Natural killer cell (primary cell): ENCODE measurements around the gene GNGT1. TPM values are rescaled to one million over a fixed set of nuclear protein-coding genes. Genes with fewer than 3 reads are reported as not detected.

ENCODE experiments used
- ATAC-seq, 3 donors: fragments of 150-1000 bp in 2 of 3; fragments of 200-7000 bp in 1 of 3; cut with Tn5 transposase; 1 replicate in 1 of 3; 2 replicates in 2 of 3; pipeline ENCODE4 v1.10.0; 2021; ENCODE audit warnings: mild to moderate bottlenecking in 2 of 3, moderate library complexity in 2 of 3
- DNase-seq, 2 donors: peaks; one replicate each; pipeline versions ENCODE4 v3.0.0 to v3.0.0-alpha.2; 2013 to 2021; ENCODE audit warnings: mixed read lengths in 1 of 2
- H3K27ac ChIP-seq: one replicate; pipeline ENCODE4 v1.5.1; 2013; ENCODE audit warnings: mild to moderate bottlenecking, low read length
- H3K27me3 ChIP-seq: one replicate; pipeline ENCODE4 v1.6.1; 2013; ENCODE audit warnings: low read length; ENCODE audit not compliant: control insufficient read depth, insufficient read depth
- H3K36me3 ChIP-seq: one replicate; pipeline ENCODE4 v1.6.1; 2013; ENCODE audit warnings: low read length; ENCODE audit not compliant: control insufficient read depth, insufficient read depth
- H3K4me1 ChIP-seq: one replicate; pipeline ENCODE4 v1.6.1; 2013; ENCODE audit warnings: low read length; ENCODE audit not compliant: control insufficient read depth, insufficient read depth
- H3K4me3 ChIP-seq: one replicate; pipeline ENCODE4 v1.5.1; 2013; ENCODE audit warnings: low read length
- H3K9me3 ChIP-seq: one replicate; pipeline ENCODE4 v1.6.1; 2013; ENCODE audit warnings: low read length; ENCODE audit not compliant: control insufficient read depth, insufficient read depth
- H3K27ac Mint-ChIP-seq, 2 donors: one replicate each; pipeline ENCODE4 v1.8.0; 2022; ENCODE audit warnings: mild to moderate bottlenecking in 2 of 2, mixed read lengths in 2 of 2, moderate library complexity in 1 of 2
- H3K27me3 Mint-ChIP-seq, 2 donors: one replicate each; pipeline ENCODE4 v1.8.0; 2022; ENCODE audit warnings: low read depth in 2 of 2, mixed read lengths in 2 of 2
- H3K36me3 Mint-ChIP-seq: one replicate; pipeline ENCODE4 v1.8.0; 2022; ENCODE audit warnings: mixed read lengths
- H3K4me1 Mint-ChIP-seq, 2 donors: one replicate each; pipeline ENCODE4 v1.8.0; 2022; ENCODE audit warnings: mixed read lengths in 2 of 2
- H3K4me3 Mint-ChIP-seq: one replicate; pipeline ENCODE4 v1.8.0; 2022; ENCODE audit warnings: mild to moderate bottlenecking, moderate library complexity, mixed read lengths
- H3K9me3 Mint-ChIP-seq, 2 donors: one replicate each; pipeline ENCODE4 v1.8.0; 2022; ENCODE audit warnings: mixed read lengths in 2 of 2
- CTCF ChIP-seq: fragments of 200-600 bp; IDR thresholded peaks from one replicate; pipeline ENCODE4 v1.8.0; 2022; ENCODE audit warnings: antibody characterized with exemption
- WGBS: methylation state at CpG from one replicate; pipeline ENCODE4 v1.1.7; 2013; ENCODE audit warnings: missing lambda C conversion rate; ENCODE audit not compliant: insufficient coverage; 5-methylcytosine and 5-hydroxymethylcytosine counted together
- intact Hi-C: fragments of 100-400 bp; cut with micrococcal nuclease; formaldehyde crosslinking; loops from one replicate; pipeline ENCODE4 v1.14.2; 2022
- total RNA-seq, 4 donors: library from RNA; stranded (reverse); fragments of 120-200 nt in 1 of 4; gene quantifications; one replicate each; pipeline versions ENCODE4 v1.2.3 to v1.2.4, GENCODE V29; 2013 to 2022

Gene GNGT1
- total RNA-seq, 3 donors from 2014 or later (not counting 1 experiment from before 2014, with no cell fraction given), result not detected

- Mint-ChIP-seq H3K9me3 (peaks cover 0 to 2% of the 10 kb centered on the region in 2 donors), H3K4me3 (no peak overlapping the region), H3K27me3 (peaks cover 8 to 12% of the 10 kb centered on the region in 2 donors), H3K4me1 (peaks cover 0 to 6% of the 10 kb centered on the region in 2 donors), H3K27ac (no peak overlapping the region), H3K36me3 (no peaks in the 10 kb centered on the region)
- intact Hi-C loops, result no loop called here
- Histone ChIP-seq H3K9me3 (no peaks in the 10 kb centered on the region), H3K27me3 (no peaks in the 10 kb centered on the region), H3K4me3 (no peak overlapping the region), H3K36me3 (no peaks in the 10 kb centered on the region), H3K27ac (no peak overlapping the region), H3K4me1 (no peaks in the 10 kb centered on the region)
- ATAC-seq, result no peak
- no peak for TF ChIP-seq CTCF
- no peak for DNase-seq
Observed at GRCh38 chr7:93879356-93879755, 27.0 kb upstream of the GNGT1 start.

- no peak for TF ChIP-seq CTCF
- Histone ChIP-seq H3K36me3 (no peaks in the 10 kb centered on the region), H3K27ac (no peak overlapping the region), H3K9me3 (no peaks in the 10 kb centered on the region), H3K4me3 (no peak overlapping the region), H3K4me1 (no peaks in the 10 kb centered on the region), H3K27me3 (peaks cover 3% of the 10 kb centered on the region)
- no peak overlapping the region for H3K27ac Mint-ChIP-seq
- peaks cover 0 to 2% of the 10 kb centered on the region in 2 donors for H3K9me3 Mint-ChIP-seq
- H3K4me3 Mint-ChIP-seq, result no peak overlapping the region
- no peak for DNase-seq
- no peak for ATAC-seq
- intact Hi-C loops, result no loop called here
- no peaks in the 10 kb centered on the region for H3K36me3 Mint-ChIP-seq
- H3K4me1 Mint-ChIP-seq, result peaks cover 0 to 4% of the 10 kb centered on the region in 2 donors
- peaks cover 14 to 18% of the 10 kb centered on the region in 2 donors for H3K27me3 Mint-ChIP-seq
Observed at GRCh38 chr7:93882468-93882867, 23.9 kb upstream of the GNGT1 start.

GRCh38 chr7:93883078-93883916, 23.1 kb upstream of the GNGT1 start:
- Mint-ChIP-seq H3K4me3 (no peak overlapping the region), H3K36me3 (no peaks in the 10 kb centered on the region), H3K27me3 (peaks cover 12 to 24% of the 10 kb centered on the region in 2 donors), H3K9me3 (peaks cover 0 to 2% of the 10 kb centered on the region in 2 donors), H3K27ac (no peak overlapping the region), H3K4me1 (no peaks in the 10 kb centered on the region)
- intact Hi-C loops, result no loop called here
- Histone ChIP-seq H3K9me3 (no peaks in the 10 kb centered on the region), H3K36me3 (no peaks in the 10 kb centered on the region), H3K4me1 (no peaks in the 10 kb centered on the region), H3K27me3 (peaks cover 3% of the 10 kb centered on the region), H3K4me3 (no peak overlapping the region), H3K27ac (no peak overlapping the region)
- DNase-seq (no peak), ATAC-seq (no peak)
- TF ChIP-seq CTCF, result no peak
- 81% methylated on average over 3 of the region's 3 CpGs for WGBS

- Mint-ChIP-seq H3K27ac (no peak overlapping the region), H3K36me3 (no peaks in the 10 kb centered on the region), H3K9me3 (peaks cover 0 to 2% of the 10 kb centered on the region in 2 donors), H3K4me3 (no peak overlapping the region), H3K4me1 (no peaks in the 10 kb centered on the region), H3K27me3 (peaks cover 16 to 31% of the 10 kb centered on the region in 2 donors)
- no peaks in the 10 kb centered on the region for H3K36me3 ChIP-seq
- intact Hi-C loops, result no loop called here
- no peak overlapping the region for H3K4me3 ChIP-seq
- no peak for DNase-seq
- H3K27me3 ChIP-seq, result peaks cover 5% of the 10 kb centered on the region
- H3K9me3 ChIP-seq, result no peaks in the 10 kb centered on the region
- no peaks in the 10 kb centered on the region for H3K4me1 ChIP-seq
- no peak for TF ChIP-seq CTCF
- ATAC-seq, result no peak
- H3K27ac ChIP-seq, result no peak overlapping the region
Observed at GRCh38 chr7:93883917-93884345, 22.4 kb upstream of the GNGT1 start.
